Calu3 (cell line): Measurements from ENCODE around the gene ADGRL3. TPM values are rescaled to one million over a fixed set of nuclear protein-coding genes. Genes with fewer than 3 reads are reported as not detected.

Source experiments
- BruUV-seq: library from RNA; stranded (reverse); fragments of 400-500 nt; replicated peaks from 2 replicates; lab custom pipeline; 2021; lab: Mats Ljungman, UMichigan
- CTCF ChIA-PET: fragments of 300-600 bp; sonication (Branson Sonifier 250); formaldehyde crosslinking; loops from one replicate; lab custom pipeline; 2022; ENCODE audit warnings: antibody characterized with exemption; lab: Charles Lee
- DNase-seq: peaks from one replicate; pipeline ENCODE4 v3.0.0; 2022
- H3K27ac Mint-ChIP-seq: one replicate; pipeline ENCODE4 v1.8.0; 2022; ENCODE audit warnings: mixed read lengths; ENCODE audit not compliant: unreplicated experiment
- H3K27me3 Mint-ChIP-seq: one replicate; pipeline ENCODE4 v1.8.0; 2022; ENCODE audit warnings: mixed read lengths; ENCODE audit not compliant: unreplicated experiment
- H3K36me3 Mint-ChIP-seq: one replicate; pipeline ENCODE4 v1.8.0; 2022; ENCODE audit warnings: mild to moderate bottlenecking, moderate library complexity, mixed read lengths; ENCODE audit not compliant: insufficient read depth, unreplicated experiment
- H3K4me1 Mint-ChIP-seq: one replicate; pipeline ENCODE4 v1.8.0; 2022; ENCODE audit warnings: mild to moderate bottlenecking, low read depth, mixed read lengths; ENCODE audit not compliant: unreplicated experiment
- H3K4me3 Mint-ChIP-seq: one replicate; pipeline ENCODE4 v1.8.0; 2022; ENCODE audit warnings: mild to moderate bottlenecking, low read depth, moderate library complexity, mixed read lengths; ENCODE audit not compliant: unreplicated experiment
- H3K9me3 Mint-ChIP-seq: one replicate; pipeline ENCODE4 v1.8.0; 2022; ENCODE audit warnings: low read depth, mixed read lengths; ENCODE audit not compliant: unreplicated experiment
- CTCF ChIP-seq: fragments of 200-600 bp; IDR thresholded peaks from one replicate; pipeline ENCODE4 v1.8.0; 2022; ENCODE audit warnings: antibody characterized with exemption; ENCODE audit not compliant: unreplicated experiment
- intact Hi-C: fragments of 100-400 bp; cut with micrococcal nuclease; formaldehyde crosslinking; loops from one replicate; pipeline ENCODE4 v1.10.0; 2022; ENCODE audit not compliant: unreplicated experiment
- total RNA-seq: library from RNA; stranded (reverse); gene quantifications from 2 replicates; pipeline ENCODE4 v1.2.3, GENCODE V29; 2022

ADGRL3 gene
- total RNA-seq, 1 experiment from 2014 or later: 0.66 TPM

- H3K27me3 Mint-ChIP-seq: no peaks in the 10 kb centered on the region
- intact Hi-C loops: no loop called here
- H3K4me1 Mint-ChIP-seq: no peaks in the 10 kb centered on the region
- no peak overlapping the region for H3K27ac Mint-ChIP-seq
- no peak overlapping the region for H3K4me3 Mint-ChIP-seq
- CTCF ChIA-PET: no interaction called here
- H3K36me3 Mint-ChIP-seq: no peaks in the 10 kb centered on the region
- no peak for TF ChIP-seq CTCF
- no peak for DNase-seq
- no peaks in the 10 kb centered on the region for H3K9me3 Mint-ChIP-seq
- no TSS peak for BruUV-seq
Measured at GRCh38 chr4:62018537-62018936, 818.4 kb downstream of the ADGRL3 start.

- H3K27me3 Mint-ChIP-seq: no peaks in the 10 kb centered on the region
- H3K4me1 Mint-ChIP-seq: no peaks in the 10 kb centered on the region
- intact Hi-C loops: no loop called here
- TF ChIP-seq CTCF: no peak
- no peak overlapping the region for H3K4me3 Mint-ChIP-seq
- no peak overlapping the region for H3K27ac Mint-ChIP-seq
- DNase-seq: no peak
- H3K9me3 Mint-ChIP-seq: no peaks in the 10 kb centered on the region
- BruUV-seq: no TSS peak
- CTCF ChIA-PET: no interaction called here
- no peaks in the 10 kb centered on the region for H3K36me3 Mint-ChIP-seq
Measured at GRCh38 chr4:62023633-62024032, 823.5 kb downstream of the ADGRL3 start.

GRCh38 chr4:62028745-62029144, 828.6 kb downstream of the ADGRL3 start:
- no peak overlapping the region for H3K27ac Mint-ChIP-seq
- H3K27me3 Mint-ChIP-seq: no peaks in the 10 kb centered on the region
- no peak overlapping the region for H3K4me3 Mint-ChIP-seq
- H3K4me1 Mint-ChIP-seq: no peaks in the 10 kb centered on the region
- DNase-seq: no peak
- TF ChIP-seq CTCF: no peak
- intact Hi-C loops: no loop called here
- BruUV-seq: no TSS peak
- H3K9me3 Mint-ChIP-seq: no peaks in the 10 kb centered on the region
- no peaks in the 10 kb centered on the region for H3K36me3 Mint-ChIP-seq
- CTCF ChIA-PET: no interaction called here

GRCh38 chr4:62030958-62031357, 830.8 kb downstream of the ADGRL3 start:
- BruUV-seq: no TSS peak
- no peaks in the 10 kb centered on the region for H3K4me1 Mint-ChIP-seq
- H3K27me3 Mint-ChIP-seq: no peaks in the 10 kb centered on the region
- H3K27ac Mint-ChIP-seq: no peak overlapping the region
- H3K9me3 Mint-ChIP-seq: no peaks in the 10 kb centered on the region
- no peak overlapping the region for H3K4me3 Mint-ChIP-seq
- no peaks in the 10 kb centered on the region for H3K36me3 Mint-ChIP-seq
- intact Hi-C loops: no loop called here
- no peak for TF ChIP-seq CTCF
- CTCF ChIA-PET: no interaction called here
- no peak for DNase-seq
